Right renal pelvis (tissue), 4 donors: Measurements from ENCODE around the gene TVP23A. TPM values are rescaled to one million over a fixed set of nuclear protein-coding genes. Genes with fewer than 3 reads are reported as not detected.
"Not testable (repeated sequence)": the region's sequence is repeated elsewhere in the genome, so short reads cannot be mapped to it uniquely, and the experiment has no call there.

Experiments used
- DNase-seq, 4 donors: peaks; one replicate each; pipeline ENCODE4 v3.0.0-alpha.2; 2013; ENCODE audit warnings: low read depth in 4 of 4, low spot score in 3 of 4, missing footprints in 1 of 4
- polyA plus RNA-seq, 4 donors: library from polyadenylated mRNA; unstranded; fragments of 120-200 nt; gene quantifications; one replicate each; pipeline ENCODE4 v1.2.1, GENCODE V29; 2013; ENCODE audit not compliant: insufficient read length in 4 of 4

The TVP23A gene
- polyA plus RNA-seq, 4 donors, result 3.0 to 4.1 (median 3.7) TPM

- DNase-seq, result no peak
Observed at GRCh38 chr16:10752843-10753523, 65.6 kb downstream of the TVP23A start.

GRCh38 chr16:10751291-10751697 lies 67.3 kb downstream of the TVP23A start:
- DNase-seq, result no peak

- DNase-seq, result no peak
Observed at GRCh38 chr16:10750793-10751192, 67.8 kb downstream of the TVP23A start.

- peak; percentile 34 to 76 (median 55) for DNase-seq
Observed at GRCh38 chr16:10745841-10746240, 72.8 kb downstream of the TVP23A start.

- no peak for DNase-seq
Observed at GRCh38 chr16:10744370-10745030, 74.1 kb downstream of the TVP23A start.

- DNase-seq, result peak; percentile 96 to 99 (median 96)
Observed at GRCh38 chr16:10743610-10744369, 74.8 kb downstream of the TVP23A start, which contains the start of gene NUBP1. NUBP1 (plus strand) TSS chr16:10743842; CDS start chr16:10743864, 22 bp downstream.

- no peak for DNase-seq
Observed at GRCh38 chr16:10743227-10743609, 75.4 kb downstream of the TVP23A start.

- no peak for DNase-seq
Observed at GRCh38 chr16:10741844-10742243, 76.8 kb downstream of the TVP23A start.

- not testable (repeated sequence) for DNase-seq
Observed at GRCh38 chr16:10741249-10741648, 77.3 kb downstream of the TVP23A start.

GRCh38 chr16:10740845-10741208 lies 77.8 kb downstream of the TVP23A start:
- no peak for DNase-seq

- DNase-seq, result no peak
Observed at GRCh38 chr16:10740000-10740844, 78.4 kb downstream of the TVP23A start.

- DNase-seq, result no peak
Observed at GRCh38 chr16:10738231-10739077, 80.1 kb downstream of the TVP23A start.

- DNase-seq, result peak; percentile 60 to 68 (median 65)
Observed at GRCh38 chr16:10737068-10737625, 81.4 kb downstream of the TVP23A start.

- no peak for DNase-seq
Observed at GRCh38 chr16:10731790-10732189, 86.8 kb downstream of the TVP23A start.

GRCh38 chr16:10729104-10730048 lies 89.2 kb downstream of the TVP23A start:
- no peak for DNase-seq

- peak in 2 of 4 donors; percentile 24 to 38 for DNase-seq
Observed at GRCh38 chr16:10728003-10728887, 90.3 kb downstream of the TVP23A start.
